Measurements from ENCODE around the gene DNAH9.

GRCh38 chr17:11618861-11619566, 20.7 kb downstream of the DNAH9 start:
- TF ChIP-seq, protein P1, sequence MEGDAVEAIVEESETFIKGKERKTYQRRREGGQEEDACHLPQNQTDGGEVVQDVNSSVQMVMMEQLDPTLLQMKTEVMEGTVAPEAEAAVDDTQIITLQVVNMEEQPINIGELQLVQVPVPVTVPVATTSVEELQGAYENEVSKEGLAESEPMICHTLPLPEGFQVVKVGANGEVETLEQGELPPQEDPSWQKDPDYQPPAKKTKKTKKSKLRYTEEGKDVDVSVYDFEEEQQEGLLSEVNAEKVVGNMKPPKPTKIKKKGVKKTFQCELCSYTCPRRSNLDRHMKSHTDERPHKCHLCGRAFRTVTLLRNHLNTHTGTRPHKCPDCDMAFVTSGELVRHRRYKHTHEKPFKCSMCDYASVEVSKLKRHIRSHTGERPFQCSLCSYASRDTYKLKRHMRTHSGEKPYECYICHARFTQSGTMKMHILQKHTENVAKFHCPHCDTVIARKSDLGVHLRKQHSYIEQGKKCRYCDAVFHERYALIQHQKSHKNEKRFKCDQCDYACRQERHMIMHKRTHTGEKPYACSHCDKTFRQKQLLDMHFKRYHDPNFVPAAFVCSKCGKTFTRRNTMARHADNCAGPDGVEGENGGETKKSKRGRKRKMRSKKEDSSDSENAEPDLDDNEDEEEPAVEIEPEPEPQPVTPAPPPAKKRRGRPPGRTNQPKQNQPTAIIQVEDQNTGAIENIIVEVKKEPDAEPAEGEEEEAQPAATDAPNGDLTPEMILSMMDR (IDR thresholded peaks at IDR 0.05; ENCODE audit: low read depth, low read length) = no peak
- no peak for TF ChIP-seq EZH2phosphoT487 (IDR thresholded peaks at IDR 0.05; ENCODE audit: low read depth)

Data from OCI-LY3 (cell line).